CD8-positive, alpha-beta memory T cell (primary cell): ENCODE results near the gene PTPRO. TPM values are rescaled to one million over a fixed set of nuclear protein-coding genes. Genes with fewer than 3 reads are reported as not detected.
"Not testable (repeated sequence)": the region's sequence is repeated elsewhere in the genome, so short reads cannot be mapped to it uniquely, and the experiment has no call there.

Source experiments
- CTCF ChIA-PET: fragments of 350-600 bp; sonication (Branson Sonifier 250); formaldehyde crosslinking; loops from one replicate; lab custom pipeline; 2021; ENCODE audit warnings: antibody characterized with exemption; lab: Charles Lee
- POLR2A ChIA-PET: fragments of 350-600 bp; sonication (Branson Sonifier 250); formaldehyde crosslinking; loops from one replicate; lab custom pipeline; 2021; ENCODE audit warnings: antibody characterized with exemption; lab: Charles Lee
- DNase-seq, 5 donors: peaks; one replicate each; pipeline versions ENCODE4 v3.0.0 to v3.0.0-alpha.2; 2020 to 2022; ENCODE audit warnings: mixed read lengths in 1 of 5
- H3K27ac ChIP-seq: one replicate; pipeline ENCODE4 v1.7.0; 2013; ENCODE audit warnings: low read depth, mild to moderate bottlenecking, low read length, moderate library complexity
- H3K27me3 ChIP-seq: 2 replicates; pipeline ENCODE4 v1.7.0; 2013; ENCODE audit warnings: low read length, mild to moderate bottlenecking; ENCODE audit not compliant: insufficient read depth, poor library complexity, severe bottlenecking
- H3K36me3 ChIP-seq: 2 replicates; pipeline ENCODE4 v1.7.0; 2013; ENCODE audit warnings: mild to moderate bottlenecking, low read length, moderate library complexity; ENCODE audit not compliant: insufficient read depth
- H3K4me1 ChIP-seq: 2 replicates; pipeline ENCODE4 v1.7.0; 2013; ENCODE audit warnings: mild to moderate bottlenecking, low read length, moderate library complexity; ENCODE audit not compliant: insufficient read depth
- H3K4me3 ChIP-seq: 2 replicates; pipeline ENCODE4 v1.7.0; 2013; ENCODE audit warnings: mild to moderate bottlenecking, low read length
- H3K9me3 ChIP-seq: 2 replicates; pipeline ENCODE4 v1.7.0; 2013; ENCODE audit warnings: mild to moderate bottlenecking, low read length
- H3K27ac Mint-ChIP-seq, 8 donors: one replicate each; pipeline ENCODE4 v1.8.0; 2020 to 2021; ENCODE audit warnings: mixed read lengths in 8 of 8, mild to moderate bottlenecking in 6 of 8, inconsistent platforms in 3 of 8, moderate library complexity in 3 of 8
- H3K27me3 Mint-ChIP-seq, 2 donors: one replicate each; pipeline ENCODE4 v1.8.0; 2020 to 2021; ENCODE audit warnings: mixed read lengths in 2 of 2, mild to moderate bottlenecking in 1 of 2, moderate library complexity in 1 of 2
- H3K36me3 Mint-ChIP-seq, 3 donors: one replicate each; pipeline ENCODE4 v1.8.0; 2020 to 2021; ENCODE audit warnings: mixed read lengths in 3 of 3, inconsistent platforms in 1 of 3, mild to moderate bottlenecking in 1 of 3
- H3K4me1 Mint-ChIP-seq, 3 donors: one replicate each; pipeline ENCODE4 v1.8.0; 2020 to 2021; ENCODE audit warnings: mixed read lengths in 3 of 3, inconsistent platforms in 1 of 3, mild to moderate bottlenecking in 1 of 3
- H3K4me3 Mint-ChIP-seq, 7 donors: one replicate each; pipeline ENCODE4 v1.8.0; 2020 to 2021; ENCODE audit warnings: mixed read lengths in 7 of 7, mild to moderate bottlenecking in 6 of 7, moderate library complexity in 4 of 7, inconsistent platforms in 2 of 7
- H3K9me3 Mint-ChIP-seq, 5 donors: one replicate each; pipeline ENCODE4 v1.8.0; 2020 to 2022; ENCODE audit warnings: mixed read lengths in 5 of 5, mild to moderate bottlenecking in 3 of 5, moderate library complexity in 2 of 5, inconsistent platforms in 1 of 5
- polyA plus RNA-seq: library from polyadenylated mRNA; unstranded; fragments of 300-500 nt; fragmentation: Illumina TruSeq; gene quantifications from one replicate; pipeline ENCODE4 v1.2.3, GENCODE V29; 2021
- total RNA-seq, 2 experiments: library from RNA; stranded (reverse); gene quantifications; one replicate each; pipeline ENCODE4 v1.2.3, GENCODE V29; 2021

The PTPRO gene
- total and polyA plus RNA-seq, 3 experiments from 2014 or later: 0.27 to 0.48 (median 0.47) TPM

- ChIA-PET CTCF (no interaction called here), POLR2A (no interaction called here)
- H3K27me3 ChIP-seq: no peaks in the 10 kb centered on the region
- no peak for DNase-seq
- no peaks in the 10 kb centered on the region for H3K9me3 ChIP-seq
- H3K4me3 Mint-ChIP-seq: no peak overlapping the region
- H3K4me1 ChIP-seq: no peaks in the 10 kb centered on the region
- peaks cover 6 to 17% of the 10 kb centered on the region in 2 donors for H3K27me3 Mint-ChIP-seq
- H3K27ac ChIP-seq: no peak overlapping the region
- peaks cover 0 to 12% (median 4%) of the 10 kb centered on the region in 5 donors for H3K9me3 Mint-ChIP-seq
- peaks cover 0 to 4% (median 0%) of the 10 kb centered on the region in 3 donors for H3K36me3 Mint-ChIP-seq
- no peak overlapping the region for H3K4me3 ChIP-seq
- H3K27ac Mint-ChIP-seq: no peak overlapping the region
- H3K36me3 ChIP-seq: no peaks in the 10 kb centered on the region
- H3K4me1 Mint-ChIP-seq: no peaks in the 10 kb centered on the region
These were observed 291.7 kb downstream of the PTPRO start for GRCh38 chr12:15613981-15614380.

GRCh38 chr12:15616495-15616894, 294.2 kb downstream of the PTPRO start:
- H3K9me3 ChIP-seq, CTCF ChIA-PET, POLR2A ChIA-PET: not testable (repeated sequence)

DNA sequence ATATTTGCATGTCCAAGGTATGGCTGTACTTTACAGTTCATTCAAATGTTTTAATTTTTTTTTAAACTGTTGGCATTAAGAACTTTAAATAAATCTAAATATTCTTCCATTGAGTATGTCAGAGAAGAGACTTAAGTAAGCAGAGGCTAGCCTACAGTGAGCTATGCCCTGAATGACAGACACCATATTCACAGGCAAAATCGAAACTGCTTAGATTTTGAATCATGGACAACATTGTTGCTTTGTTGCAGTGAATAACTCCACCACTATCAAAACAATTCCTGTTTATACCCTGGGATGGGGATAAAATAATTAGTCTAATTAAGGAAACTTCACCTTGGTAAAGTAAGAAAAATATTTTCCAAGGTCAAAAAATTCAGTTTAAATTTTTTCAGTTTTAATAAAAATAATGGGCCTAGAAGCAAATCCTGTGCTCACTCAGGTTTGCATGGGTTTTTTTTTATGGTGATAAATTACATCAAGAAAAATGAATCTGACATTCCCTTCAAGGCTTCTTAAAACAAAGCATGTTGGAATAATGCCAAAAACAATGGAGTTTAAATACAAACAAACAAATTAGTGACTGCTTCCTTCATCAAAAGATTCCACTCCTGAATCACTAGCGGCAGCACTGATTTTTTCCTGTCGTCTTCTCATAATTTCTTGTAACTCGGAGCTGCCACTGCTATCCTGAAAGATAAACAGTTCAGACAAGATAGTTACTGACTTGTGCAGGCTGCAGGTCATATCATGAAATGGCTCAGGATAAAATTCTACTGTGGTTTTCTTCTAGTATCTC, 298.6 kb downstream of the PTPRO start:
- Mint-ChIP-seq H3K4me3 (no peak overlapping the region), H3K27ac (no peak overlapping the region), H3K4me1 (no peaks in the 10 kb centered on the region), H3K27me3 (peaks cover 8 to 34% of the 10 kb centered on the region in 2 donors), H3K9me3 (peaks cover 0 to 3% (median 0%) of the 10 kb centered on the region in 5 donors), H3K36me3 (no peaks in the 10 kb centered on the region)
- no peaks in the 10 kb centered on the region for H3K36me3 ChIP-seq
- no peak overlapping the region for H3K4me3 ChIP-seq
- H3K27ac ChIP-seq: no peak overlapping the region
- H3K4me1 ChIP-seq: no peaks in the 10 kb centered on the region
- DNase-seq: no peak
- H3K9me3 ChIP-seq: no peaks in the 10 kb centered on the region
- ChIA-PET POLR2A (no interaction called here), CTCF (no interaction called here)
- H3K27me3 ChIP-seq: no peaks in the 10 kb centered on the region

More at GRCh38 chr12:15616495-15616894, 294.2 kb downstream of the PTPRO start:
- not testable (repeated sequence) for H3K27me3 ChIP-seq, H3K36me3 ChIP-seq, H3K4me3 Mint-ChIP-seq, H3K27ac Mint-ChIP-seq, H3K4me3 ChIP-seq, DNase-seq, H3K36me3 Mint-ChIP-seq, H3K4me1 Mint-ChIP-seq, H3K27ac ChIP-seq, H3K4me1 ChIP-seq
- Mint-ChIP-seq H3K9me3 (peaks cover 0 to 12% (median 4%) of the 10 kb centered on the region in 5 donors), H3K27me3 (peaks cover 5 to 27% of the 10 kb centered on the region in 2 donors)

DNA sequence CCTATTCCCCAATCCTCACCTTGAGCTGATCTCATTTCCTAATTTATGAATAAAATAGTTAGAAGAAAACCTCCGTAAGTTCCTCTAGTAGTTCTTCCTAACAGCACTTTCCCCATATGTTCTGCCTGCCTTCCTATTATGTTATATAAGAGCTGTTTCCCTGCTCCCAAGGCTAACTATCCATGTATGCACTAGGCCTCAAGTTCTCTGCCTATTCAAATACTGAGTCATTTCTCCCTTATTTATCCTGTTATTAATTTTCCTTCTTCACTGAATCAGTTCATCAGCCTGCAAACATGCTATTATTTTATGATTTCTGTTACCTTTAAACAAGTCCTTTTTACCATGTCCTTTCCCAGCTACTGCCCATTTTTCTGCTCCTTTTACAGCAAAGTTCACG, 302.8 kb downstream of the PTPRO start:
- no peak overlapping the region for H3K27ac ChIP-seq
- H3K4me1 ChIP-seq: no peaks in the 10 kb centered on the region
- no peaks in the 10 kb centered on the region for H3K9me3 ChIP-seq
- DNase-seq: no peak
- Mint-ChIP-seq H3K9me3 (no peaks in the 10 kb centered on the region), H3K36me3 (no peaks in the 10 kb centered on the region), H3K27me3 (peaks cover 5 to 17% of the 10 kb centered on the region in 2 donors), H3K4me1 (no peaks in the 10 kb centered on the region), H3K27ac (no peak overlapping the region), H3K4me3 (no peak overlapping the region)
- no peaks in the 10 kb centered on the region for H3K36me3 ChIP-seq
- POLR2A ChIA-PET: no interaction called here
- CTCF ChIA-PET: no interaction called here
- H3K27me3 ChIP-seq: no peaks in the 10 kb centered on the region
- no peak overlapping the region for H3K4me3 ChIP-seq

- no peak for DNase-seq
- Histone ChIP-seq H3K9me3 (no peaks in the 10 kb centered on the region), H3K36me3 (no peaks in the 10 kb centered on the region), H3K27me3 (no peaks in the 10 kb centered on the region), H3K4me3 (no peak overlapping the region), H3K27ac (no peak overlapping the region), H3K4me1 (no peaks in the 10 kb centered on the region)
- Mint-ChIP-seq H3K27me3 (peaks cover 1 to 10% of the 10 kb centered on the region in 2 donors), H3K36me3 (no peaks in the 10 kb centered on the region), H3K4me3 (no peak overlapping the region), H3K9me3 (no peaks in the 10 kb centered on the region), H3K4me1 (no peaks in the 10 kb centered on the region), H3K27ac (no peak overlapping the region)
- ChIA-PET POLR2A (no interaction called here), CTCF (no interaction called here)
These were observed 306.0 kb downstream of the PTPRO start for GRCh38 chr12:15627995-15628945.

DNA sequence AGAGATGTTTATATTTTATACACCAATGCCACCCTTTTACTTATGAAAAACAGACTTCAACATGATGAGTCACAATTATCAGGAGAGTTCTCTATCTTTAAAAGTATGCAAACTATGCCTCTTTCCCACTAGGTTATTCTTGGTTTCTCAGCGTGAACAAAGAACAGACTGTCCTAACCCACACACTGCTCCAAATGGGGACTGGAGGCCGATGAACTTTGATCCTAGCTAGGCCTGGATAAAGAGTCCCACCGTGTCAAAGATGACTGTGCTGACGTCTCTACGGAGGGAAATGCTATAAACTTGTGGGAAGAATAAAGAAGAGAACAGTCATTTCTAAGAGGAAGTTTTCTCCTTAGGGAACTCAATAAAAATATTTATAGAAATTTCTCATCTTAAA, 306.8 kb downstream of the PTPRO start:
- Mint-ChIP-seq H3K4me3 (no peak overlapping the region), H3K4me1 (no peaks in the 10 kb centered on the region), H3K27ac (no peak overlapping the region), H3K27me3 (peaks cover 2 to 10% of the 10 kb centered on the region in 2 donors), H3K9me3 (no peaks in the 10 kb centered on the region), H3K36me3 (no peaks in the 10 kb centered on the region)
- no peaks in the 10 kb centered on the region for H3K36me3 ChIP-seq
- no peak overlapping the region for H3K4me3 ChIP-seq
- H3K4me1 ChIP-seq: no peaks in the 10 kb centered on the region
- H3K9me3 ChIP-seq: no peaks in the 10 kb centered on the region
- CTCF ChIA-PET: no interaction called here
- no peaks in the 10 kb centered on the region for H3K27me3 ChIP-seq
- no peak for DNase-seq
- POLR2A ChIA-PET: no interaction called here
- H3K27ac ChIP-seq: no peak overlapping the region

DNA sequence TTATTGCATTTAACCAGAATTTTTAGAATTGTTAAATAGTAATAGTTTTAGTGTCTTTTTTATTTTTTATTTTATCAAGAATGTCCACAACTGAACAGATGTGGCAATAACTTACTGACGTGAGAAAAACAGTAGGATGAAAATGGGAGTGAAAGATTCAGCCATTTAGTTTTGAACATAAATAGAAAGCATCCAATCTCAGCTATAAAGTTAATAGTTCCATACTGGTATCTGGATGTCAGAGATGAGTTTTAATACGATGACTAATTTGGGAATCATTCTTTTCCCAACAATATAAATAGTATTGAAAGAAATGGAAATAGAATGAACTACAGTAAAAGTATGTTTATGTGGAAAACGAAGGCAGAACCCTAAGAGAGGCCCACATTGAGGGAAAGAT, 307.5 kb downstream of the PTPRO start:
- no peaks in the 10 kb centered on the region for H3K4me1 Mint-ChIP-seq
- H3K4me3 Mint-ChIP-seq: no peak overlapping the region
- POLR2A ChIA-PET: no interaction called here
- no peak overlapping the region for H3K27ac Mint-ChIP-seq
- H3K27me3 ChIP-seq: no peaks in the 10 kb centered on the region
- no peak for DNase-seq
- H3K36me3 ChIP-seq: no peaks in the 10 kb centered on the region
- no peaks in the 10 kb centered on the region for H3K9me3 Mint-ChIP-seq
- no peak overlapping the region for H3K4me3 ChIP-seq
- H3K36me3 Mint-ChIP-seq: no peaks in the 10 kb centered on the region
- no peaks in the 10 kb centered on the region for H3K9me3 ChIP-seq
- CTCF ChIA-PET: no interaction called here
- peaks cover 2 to 10% of the 10 kb centered on the region in 2 donors for H3K27me3 Mint-ChIP-seq
- H3K4me1 ChIP-seq: no peaks in the 10 kb centered on the region
- no peak overlapping the region for H3K27ac ChIP-seq
